ENCODE data around the gene POLR2I. TPM values are rescaled to one million over a fixed set of nuclear protein-coding genes. Genes with fewer than 3 reads are reported as not detected.

The POLR2I gene
- total RNA-seq, 1 donor from 2014 or later = 43.9 TPM

- DNase-seq (ENCODE audit: low spot score) (no peak), ATAC-seq (no peak)
These were observed 49.8 kb downstream of the POLR2I start for GRCh38 chr19:36064826-36065225.

Other genes starting within 250 kb of the POLR2I start
- 0.40 TPM for gene APLP1, start 246.3 kb downstream of the POLR2I start, total RNA-seq
- gene NFKBID, start 214.3 kb downstream of the POLR2I start, total RNA-seq = 2.3 TPM
- gene HCST, start 212.3 kb downstream of the POLR2I start, total RNA-seq = 1.8 TPM
- gene TYROBP, start 206.6 kb downstream of the POLR2I start, total RNA-seq = 20.2 TPM
- gene LRFN3, start 178.5 kb downstream of the POLR2I start, total RNA-seq = 8.4 TPM
- 13.9 TPM for gene SDHAF1, start 119.7 kb downstream of the POLR2I start, total RNA-seq
- gene SYNE4, start 106.1 kb downstream of the POLR2I start, total RNA-seq = 6.5 TPM
- 10.3 TPM for gene ALKBH6, start 100.7 kb downstream of the POLR2I start, total RNA-seq
- gene CLIP3, start 82.0 kb downstream of the POLR2I start, total RNA-seq = 1.3 TPM
- 2.2 TPM for gene THAP8, start 60.6 kb downstream of the POLR2I start, total RNA-seq
- gene WDR62, start 60.0 kb downstream of the POLR2I start, total RNA-seq = 0.48 TPM
- gene OVOL3, start 3.7 kb downstream of the POLR2I start, total RNA-seq = not detected
- 33.5 TPM for gene TBCB, start 593 bp upstream of the POLR2I start, total RNA-seq
- gene CAPNS1, start 25.2 kb upstream of the POLR2I start, total RNA-seq = 168 TPM
- gene COX7A1, start 37.6 kb upstream of the POLR2I start, total RNA-seq = 3.9 TPM
- 2.6 TPM for gene ZNF565, start 99.8 kb upstream of the POLR2I start, total RNA-seq
- 17.2 TPM for gene ZNF146, start 100.2 kb upstream of the POLR2I start, total RNA-seq